ENCODE results near the gene ARID3C. TPM values are rescaled to one million over a fixed set of nuclear protein-coding genes. Genes with fewer than 3 reads are reported as not detected.
A peak's percentile ranks its signal among the peaks of the same experiment; 100 is the strongest.

Gene ARID3C
- total and polyA plus RNA-seq, 8 donors = not detected

DNA sequence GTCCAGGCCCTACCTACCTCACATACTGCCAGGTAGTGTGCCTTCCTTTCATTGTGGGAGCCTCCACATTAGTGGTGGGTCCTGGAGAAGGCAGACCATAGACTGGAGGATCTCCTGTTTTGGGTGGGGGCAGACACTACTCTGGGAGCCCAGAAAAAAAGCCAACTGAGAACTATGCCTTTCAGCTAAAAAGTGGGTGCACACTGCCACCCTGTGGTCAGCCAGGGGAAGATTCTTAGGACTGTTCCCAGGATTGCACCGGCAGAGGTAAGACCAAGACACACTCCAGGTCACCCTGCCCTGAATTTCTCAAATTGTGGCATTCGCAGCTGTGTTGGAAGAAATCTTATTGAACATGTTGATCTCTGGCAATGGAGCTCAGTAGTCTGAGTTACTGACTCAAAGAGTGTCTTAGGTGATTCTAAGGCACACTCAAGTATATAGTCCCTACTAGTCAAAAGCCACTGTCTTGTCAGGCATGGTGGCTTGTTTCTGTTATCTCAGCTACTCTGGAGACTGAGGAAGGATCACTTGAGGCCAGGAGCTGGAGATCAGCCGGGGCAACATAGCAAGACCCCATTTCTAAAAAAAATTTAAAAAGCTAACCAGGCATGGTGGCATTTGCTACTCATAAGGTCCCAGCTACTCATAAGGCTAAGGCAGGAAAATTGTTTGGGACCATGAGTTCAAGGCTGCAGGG, 5.1 kb upstream of the ARID3C start:
- no peak overlapping the region for H3K27ac ChIP-seq
- TF ChIP-seq POLR2A (IDR thresholded peaks at IDR 0.05) (no peak), EP300 (IDR thresholded peaks at IDR 0.05) (no peak), POLR2AphosphoS5 (IDR thresholded peaks at IDR 0.05) (peak in 1 of 3 donors; percentile 55)
- TF ChIP-seq, protein P1, sequence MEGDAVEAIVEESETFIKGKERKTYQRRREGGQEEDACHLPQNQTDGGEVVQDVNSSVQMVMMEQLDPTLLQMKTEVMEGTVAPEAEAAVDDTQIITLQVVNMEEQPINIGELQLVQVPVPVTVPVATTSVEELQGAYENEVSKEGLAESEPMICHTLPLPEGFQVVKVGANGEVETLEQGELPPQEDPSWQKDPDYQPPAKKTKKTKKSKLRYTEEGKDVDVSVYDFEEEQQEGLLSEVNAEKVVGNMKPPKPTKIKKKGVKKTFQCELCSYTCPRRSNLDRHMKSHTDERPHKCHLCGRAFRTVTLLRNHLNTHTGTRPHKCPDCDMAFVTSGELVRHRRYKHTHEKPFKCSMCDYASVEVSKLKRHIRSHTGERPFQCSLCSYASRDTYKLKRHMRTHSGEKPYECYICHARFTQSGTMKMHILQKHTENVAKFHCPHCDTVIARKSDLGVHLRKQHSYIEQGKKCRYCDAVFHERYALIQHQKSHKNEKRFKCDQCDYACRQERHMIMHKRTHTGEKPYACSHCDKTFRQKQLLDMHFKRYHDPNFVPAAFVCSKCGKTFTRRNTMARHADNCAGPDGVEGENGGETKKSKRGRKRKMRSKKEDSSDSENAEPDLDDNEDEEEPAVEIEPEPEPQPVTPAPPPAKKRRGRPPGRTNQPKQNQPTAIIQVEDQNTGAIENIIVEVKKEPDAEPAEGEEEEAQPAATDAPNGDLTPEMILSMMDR (IDR thresholded peaks at IDR 0.05) = peak in 5 of 7 experiments; percentile 39 to 80 (median 77)
- H3K4me1 ChIP-seq = peaks cover 27 to 44% (median 38%) of the 10 kb centered on the region in 4 donors
- intact Hi-C loops (cut with DNase I; ENCODE audit: low total_unique reads) = no loop called here
- 18 to 22% (median 21%) methylated on average over 3 of the region's 3 CpGs for WGBS, 5 donors
- H3K27me3 ChIP-seq = peaks cover 0 to 23% (median 21%) of the 10 kb centered on the region in 3 donors
- no peaks in the 10 kb centered on the region for H3K9me3 ChIP-seq
- DNase-seq = peak; percentile 65 to 88
- H3K4me3 ChIP-seq = no peak overlapping the region
- peaks cover 0 to 17% (median 9%) of the 10 kb centered on the region in 4 donors for H3K36me3 ChIP-seq

GRCh38 chr9:34633166-34633565, 4.3 kb upstream of the ARID3C start:
- intact Hi-C loops (cut with DNase I; ENCODE audit: low total_unique reads) = no loop called here
- peaks cover 0 to 17% (median 9%) of the 10 kb centered on the region in 4 donors for H3K36me3 ChIP-seq
- WGBS, 5 donors = 54 to 61% (median 56%) methylated on average over 5 of the region's 5 CpGs

GRCh38 chr9:34630402-34631154, 1.7 kb upstream of the ARID3C start:
- H3K9me3 ChIP-seq = no peaks in the 10 kb centered on the region
- H3K4me1 ChIP-seq = peaks cover 12 to 27% (median 18%) of the 10 kb centered on the region in 4 donors
- WGBS, 5 donors = 19 to 31% (median 28%) methylated on average over 5 of the region's 5 CpGs
- no peak overlapping the region for H3K4me3 ChIP-seq
- peaks cover 21 to 57% (median 53%) of the 10 kb centered on the region in 3 donors for H3K27me3 ChIP-seq
- H3K27ac ChIP-seq = no peak overlapping the region
- peaks cover 0 to 13% (median 8%) of the 10 kb centered on the region in 4 donors for H3K36me3 ChIP-seq
- TF ChIP-seq, protein P1 (IDR thresholded peaks at IDR 0.05) = no peak
- TF ChIP-seq POLR2A (IDR thresholded peaks at IDR 0.05) (no peak), POLR2AphosphoS5 (IDR thresholded peaks at IDR 0.05) (no peak), EP300 (IDR thresholded peaks at IDR 0.05) (no peak)
- no peak for DNase-seq
- intact Hi-C loops (cut with DNase I; ENCODE audit: low total_unique reads) = no loop called here

More at GRCh38 chr9:34633166-34633565, 4.3 kb upstream of the ARID3C start:
- Histone ChIP-seq H3K27ac (no peak overlapping the region), H3K27me3 (peaks cover 0 to 31% (median 29%) of the 10 kb centered on the region in 3 donors), H3K9me3 (no peaks in the 10 kb centered on the region), H3K4me1 (peaks cover 29 to 45% (median 39%) of the 10 kb centered on the region in 4 donors), H3K4me3 (no peak overlapping the region)
- TF ChIP-seq EP300 (IDR thresholded peaks at IDR 0.05) (no peak), POLR2A (IDR thresholded peaks at IDR 0.05) (no peak), POLR2AphosphoS5 (IDR thresholded peaks at IDR 0.05) (no peak)
- TF ChIP-seq, protein P1 (IDR thresholded peaks at IDR 0.05) = no peak
- no peak for DNase-seq

GRCh38 chr9:34629491-34629808, 584 bp upstream of the ARID3C start:
- H3K27ac ChIP-seq = no peak overlapping the region
- peak overlapping the region in 3 of 4 donors; percentile 46 to 57 (median 46) for H3K4me3 ChIP-seq
- WGBS, 5 donors = 22 to 36% (median 24%) methylated on average over 5 of the region's 5 CpGs
- peaks cover 12 to 26% (median 18%) of the 10 kb centered on the region in 4 donors for H3K4me1 ChIP-seq
- no peak for TF ChIP-seq POLR2AphosphoS5 (IDR thresholded peaks at IDR 0.05)
- TF ChIP-seq POLR2A (IDR thresholded peaks at IDR 0.05) = no peak
- no peak for TF ChIP-seq EP300 (IDR thresholded peaks at IDR 0.05)
- TF ChIP-seq, protein P1 (IDR thresholded peaks at IDR 0.05) = no peak
- H3K27me3 ChIP-seq = peaks cover 21 to 68% (median 65%) of the 10 kb centered on the region in 3 donors
- peaks cover 0 to 2% (median 0%) of the 10 kb centered on the region in 4 donors for H3K36me3 ChIP-seq
- intact Hi-C loops (cut with DNase I; ENCODE audit: low total_unique reads) = no loop called here
- H3K9me3 ChIP-seq = no peaks in the 10 kb centered on the region
- no peak for DNase-seq
